Subcutaneous abdominal adipose tissue (tissue), 5 donors: Measurements from ENCODE around the gene NHS.

Source experiments
- H3K27ac ChIP-seq: one replicate; pipeline ENCODE4 v1.7.0; 2013; ENCODE audit warnings: low read depth, mild to moderate bottlenecking, inconsistent platforms, low read length, moderate library complexity
- H3K27me3 ChIP-seq, 5 donors: one replicate each; pipeline ENCODE4 v1.7.0; 2013; ENCODE audit warnings: low read length in 5 of 5, inconsistent platforms in 1 of 5; ENCODE audit not compliant: control insufficient read depth in 5 of 5, insufficient read depth in 4 of 5
- H3K36me3 ChIP-seq, 5 donors: one replicate each; pipeline ENCODE4 v1.7.0; 2013; ENCODE audit warnings: low read length in 5 of 5; ENCODE audit not compliant: control insufficient read depth in 5 of 5, insufficient read depth in 5 of 5
- H3K4me1 ChIP-seq, 5 donors: one replicate each; pipeline ENCODE4 v1.7.0; 2013; ENCODE audit warnings: low read length in 5 of 5, mild to moderate bottlenecking in 3 of 5, moderate library complexity in 1 of 5; ENCODE audit not compliant: control insufficient read depth in 5 of 5, insufficient read depth in 5 of 5
- H3K4me3 ChIP-seq, 5 donors: one replicate each; pipeline ENCODE4 v1.7.0; 2013; ENCODE audit warnings: low read length in 5 of 5, low read depth in 1 of 5
- H3K9ac ChIP-seq, 5 donors: one replicate each; pipeline ENCODE4 v1.7.0; 2013; ENCODE audit warnings: low read length in 5 of 5, mild to moderate bottlenecking in 4 of 5, moderate library complexity in 3 of 5
- H3K9me3 ChIP-seq, 5 donors: one replicate each; pipeline ENCODE4 v1.7.0; 2013; ENCODE audit warnings: low read length in 5 of 5; ENCODE audit not compliant: control insufficient read depth in 5 of 5
- donor health status: healthy.
- donor health status: healthy.
- donor health status: healthy.
- donor health status: healthy.
- donor health status: healthy.

NHS gene

GRCh38 chrX:17738737-17739535, 363.9 kb downstream of the NHS start:
- H3K4me3 ChIP-seq: peak overlapping the region; percentile 61 to 75 (median 70)
- H3K4me1 ChIP-seq: peaks cover 0 to 11% (median 0%) of the 10 kb centered on the region in 5 donors
- no peaks in the 10 kb centered on the region for H3K9me3 ChIP-seq
- peak overlapping the region in 3 of 5 donors; percentile 50 to 89 (median 84) for H3K9ac ChIP-seq
- H3K27ac ChIP-seq: no peak overlapping the region
- peaks cover 0 to 5% (median 0%) of the 10 kb centered on the region in 5 donors for H3K27me3 ChIP-seq
- no peaks in the 10 kb centered on the region for H3K36me3 ChIP-seq

GRCh38 chrX:17740137-17741122, 365.4 kb downstream of the NHS start:
- H3K4me3 ChIP-seq: no peak overlapping the region
- H3K9me3 ChIP-seq: no peaks in the 10 kb centered on the region
- H3K36me3 ChIP-seq: no peaks in the 10 kb centered on the region
- no peak overlapping the region for H3K9ac ChIP-seq
- peaks cover 0 to 5% (median 0%) of the 10 kb centered on the region in 5 donors for H3K27me3 ChIP-seq
- no peak overlapping the region for H3K27ac ChIP-seq
- peaks cover 0 to 11% (median 0%) of the 10 kb centered on the region in 5 donors for H3K4me1 ChIP-seq

GRCh38 chrX:17741123-17741511, 366.1 kb downstream of the NHS start:
- no peak overlapping the region for H3K9ac ChIP-seq
- no peaks in the 10 kb centered on the region for H3K9me3 ChIP-seq
- H3K4me1 ChIP-seq: peaks cover 0 to 11% (median 0%) of the 10 kb centered on the region in 5 donors
- no peaks in the 10 kb centered on the region for H3K36me3 ChIP-seq
- no peak overlapping the region for H3K27ac ChIP-seq
- peaks cover 0 to 5% (median 0%) of the 10 kb centered on the region in 5 donors for H3K27me3 ChIP-seq
- no peak overlapping the region for H3K4me3 ChIP-seq

- Histone ChIP-seq H3K9ac (no peak overlapping the region), H3K4me3 (no peak overlapping the region), H3K27ac (no peak overlapping the region), H3K9me3 (no peaks in the 10 kb centered on the region), H3K4me1 (no peaks in the 10 kb centered on the region), H3K36me3 (peaks cover 0 to 2% (median 0%) of the 10 kb centered on the region in 5 donors), H3K27me3 (peaks cover 0 to 11% (median 7%) of the 10 kb centered on the region in 5 donors)
Observed at GRCh38 chrX:17743913-17744312, 368.9 kb downstream of the NHS start.

GRCh38 chrX:17744896-17745523, 370.0 kb downstream of the NHS start:
- Histone ChIP-seq H3K9me3 (no peaks in the 10 kb centered on the region), H3K4me3 (no peak overlapping the region), H3K27me3 (peaks cover 0 to 11% (median 7%) of the 10 kb centered on the region in 5 donors), H3K36me3 (peaks cover 0 to 4% (median 2%) of the 10 kb centered on the region in 5 donors), H3K4me1 (no peaks in the 10 kb centered on the region), H3K27ac (no peak overlapping the region), H3K9ac (no peak overlapping the region)

GRCh38 chrX:17747692-17748091, 372.7 kb downstream of the NHS start:
- H3K4me3 ChIP-seq: no peak overlapping the region

GRCh38 chrX:17748684-17749083, 373.7 kb downstream of the NHS start:
- H3K9me3 ChIP-seq: no peaks in the 10 kb centered on the region
- no peak overlapping the region for H3K4me3 ChIP-seq
- H3K27ac ChIP-seq: no peak overlapping the region
- no peaks in the 10 kb centered on the region for H3K4me1 ChIP-seq
- peaks cover 0 to 11% (median 3%) of the 10 kb centered on the region in 5 donors for H3K27me3 ChIP-seq
- peaks cover 7 to 20% (median 17%) of the 10 kb centered on the region in 5 donors for H3K36me3 ChIP-seq
- no peak overlapping the region for H3K9ac ChIP-seq

More at GRCh38 chrX:17747692-17748091, 372.7 kb downstream of the NHS start:
- no peak overlapping the region for H3K27ac ChIP-seq
- no peaks in the 10 kb centered on the region for H3K9me3 ChIP-seq
- no peaks in the 10 kb centered on the region for H3K4me1 ChIP-seq
- H3K36me3 ChIP-seq: peaks cover 7 to 20% (median 13%) of the 10 kb centered on the region in 5 donors
- H3K9ac ChIP-seq: no peak overlapping the region
- H3K27me3 ChIP-seq: peaks cover 0 to 11% (median 3%) of the 10 kb centered on the region in 5 donors

GRCh38 chrX:17750436-17750835, 375.4 kb downstream of the NHS start:
- Histone ChIP-seq H3K4me3 (no peak overlapping the region), H3K9ac (no peak overlapping the region), H3K27me3 (peaks cover 0 to 11% (median 3%) of the 10 kb centered on the region in 5 donors), H3K4me1 (no peaks in the 10 kb centered on the region), H3K27ac (no peak overlapping the region), H3K9me3 (no peaks in the 10 kb centered on the region), H3K36me3 (peaks cover 7 to 20% (median 17%) of the 10 kb centered on the region in 5 donors)

- Histone ChIP-seq H3K9ac (no peak overlapping the region), H3K4me3 (no peak overlapping the region), H3K36me3 (no peaks in the 10 kb centered on the region), H3K27ac (no peak overlapping the region), H3K4me1 (peaks cover 0 to 8% (median 0%) of the 10 kb centered on the region in 5 donors), H3K9me3 (no peaks in the 10 kb centered on the region), H3K27me3 (peaks cover 0 to 4% (median 0%) of the 10 kb centered on the region in 5 donors)
Observed at GRCh38 chrX:17758382-17758781, 383.4 kb downstream of the NHS start.
